GM12891 (cell line): ENCODE results near the gene ABHD17A.

ENCODE experiments used
- POLR2A ChIP-seq: IDR thresholded peaks from 2 replicates; pipeline ENCODE4 v1.6.1; 2011; ENCODE audit warnings: low read depth, low read length, control low read depth
- POLR2AphosphoS5 ChIP-seq: IDR thresholded peaks from 2 replicates; pipeline ENCODE4 v1.6.1; 2011; ENCODE audit warnings: low read depth, low read length, control low read depth
- SPI1 ChIP-seq: IDR thresholded peaks from 2 replicates; pipeline ENCODE4 v1.6.1; 2011; ENCODE audit warnings: low read depth, low read length, control low read depth
- TAF1 ChIP-seq: IDR thresholded peaks from 2 replicates; pipeline ENCODE4 v1.6.1; 2011; ENCODE audit warnings: low read depth, low read length, control low read depth

GRCh38 chr19:1868971-1869370 lies 16.3 kb downstream of the ABHD17A start:
- TF ChIP-seq POLR2AphosphoS5, result no peak
- TF ChIP-seq POLR2A, result no peak
- no peak for TF ChIP-seq TAF1
- no peak for TF ChIP-seq SPI1
